ENCODE measurements around the gene FOXN3.

GRCh38 chr14:89428546-89429198, 11.6 kb upstream of the FOXN3 start:
- TF ChIP-seq EZH2 (IDR thresholded peaks at IDR 0.05), result no peak
- TF ChIP-seq POLR2AphosphoS5 (IDR thresholded peaks at IDR 0.05; ENCODE audit: borderline replicate concordance, low read depth, low read length), result no peak

All from SK-N-MC (cell line).